HL-60 (cell line): ENCODE results near the gene HOXB1.

Source experiments
- POLR2AphosphoS5 ChIP-seq: IDR thresholded peaks from 2 replicates; pipeline ENCODE4 v1.6.1; 2012; ENCODE audit warnings: low read depth
- TF ChIP-seq, protein P1 (sequence below): IDR thresholded peaks from one replicate; pipeline ENCODE4 v1.5.1; 2011; ENCODE audit warnings: low read length, control low read depth, inconsistent platforms; ENCODE audit not compliant: insufficient read depth

DNA sequence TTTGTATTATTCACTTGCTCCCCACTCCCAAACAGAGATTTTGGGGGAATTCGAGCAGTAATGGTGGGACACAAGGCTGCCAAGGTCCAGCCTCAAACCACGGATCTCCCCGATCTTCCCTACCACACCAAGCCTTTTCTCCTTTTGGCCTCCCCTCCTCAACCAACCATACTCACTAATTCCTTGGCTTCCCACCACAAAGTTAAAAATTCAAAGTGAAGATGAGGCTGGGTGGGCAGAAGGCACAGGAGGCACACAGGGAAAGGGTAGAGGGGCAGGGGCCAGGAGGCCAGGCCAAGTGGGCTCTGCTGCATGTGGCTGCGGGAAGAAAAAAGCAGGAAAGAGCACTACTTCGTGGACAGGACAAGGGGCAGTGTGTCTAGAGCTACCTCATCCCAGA lies 32.1 kb upstream of the HOXB1 start:
- TF ChIP-seq, protein P1, sequence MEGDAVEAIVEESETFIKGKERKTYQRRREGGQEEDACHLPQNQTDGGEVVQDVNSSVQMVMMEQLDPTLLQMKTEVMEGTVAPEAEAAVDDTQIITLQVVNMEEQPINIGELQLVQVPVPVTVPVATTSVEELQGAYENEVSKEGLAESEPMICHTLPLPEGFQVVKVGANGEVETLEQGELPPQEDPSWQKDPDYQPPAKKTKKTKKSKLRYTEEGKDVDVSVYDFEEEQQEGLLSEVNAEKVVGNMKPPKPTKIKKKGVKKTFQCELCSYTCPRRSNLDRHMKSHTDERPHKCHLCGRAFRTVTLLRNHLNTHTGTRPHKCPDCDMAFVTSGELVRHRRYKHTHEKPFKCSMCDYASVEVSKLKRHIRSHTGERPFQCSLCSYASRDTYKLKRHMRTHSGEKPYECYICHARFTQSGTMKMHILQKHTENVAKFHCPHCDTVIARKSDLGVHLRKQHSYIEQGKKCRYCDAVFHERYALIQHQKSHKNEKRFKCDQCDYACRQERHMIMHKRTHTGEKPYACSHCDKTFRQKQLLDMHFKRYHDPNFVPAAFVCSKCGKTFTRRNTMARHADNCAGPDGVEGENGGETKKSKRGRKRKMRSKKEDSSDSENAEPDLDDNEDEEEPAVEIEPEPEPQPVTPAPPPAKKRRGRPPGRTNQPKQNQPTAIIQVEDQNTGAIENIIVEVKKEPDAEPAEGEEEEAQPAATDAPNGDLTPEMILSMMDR, result no peak
- TF ChIP-seq POLR2AphosphoS5, result no peak
